OCI-LY1 (cell line): ENCODE data around the gene JPH2.

Source experiments
- CTCF ChIP-seq: fragments of 200-600 bp; sonication (generic), shearing (Covaris generic); IDR thresholded peaks from 2 replicates; pipeline ENCODE4 v1.5.1; 2017; ENCODE audit warnings: mild to moderate bottlenecking, antibody characterized with exemption, low read length, moderate library complexity, mixed read lengths
- EZH2 ChIP-seq: fragments of 200-600 bp; sonication (generic), shearing (Covaris generic); IDR thresholded peaks from 2 replicates; pipeline ENCODE4 v1.8.0; 2017; ENCODE audit warnings: borderline replicate concordance, mixed run types, mild to moderate bottlenecking, antibody characterized with exemption, low read length, moderate library complexity, mixed read lengths

GRCh38 chr20:44135417-44136204 lies 51.4 kb downstream of the JPH2 start:
- no peak for TF ChIP-seq CTCF
- TF ChIP-seq EZH2: no peak
